Globus pallidus (tissue), 1 donor: ENCODE results near the gene LDHAL6A.

Experiments
- DNase-seq: peaks from one replicate; pipeline ENCODE4 v3.0.0-alpha.2; 2015; ENCODE audit warnings: low spot score

Gene LDHAL6A

GRCh38 chr11:18490736-18491485 is 35.3 kb downstream of the LDHAL6A start:
- no peak for DNase-seq

- DNase-seq: no peak
Measured at GRCh38 chr11:18491924-18492323, 36.3 kb downstream of the LDHAL6A start.

- DNase-seq: no peak
Measured at GRCh38 chr11:18492888-18493287, 37.2 kb downstream of the LDHAL6A start.

GRCh38 chr11:18493310-18493709 is 37.7 kb downstream of the LDHAL6A start:
- no peak for DNase-seq

GRCh38 chr11:18495271-18495670 is 39.6 kb downstream of the LDHAL6A start:
- no peak for DNase-seq

- DNase-seq: no peak
Measured at GRCh38 chr11:18495703-18496102, 40.0 kb downstream of the LDHAL6A start.

GRCh38 chr11:18498039-18498438 is 42.4 kb downstream of the LDHAL6A start:
- DNase-seq: no peak

GRCh38 chr11:18501629-18502028 is 46.0 kb downstream of the LDHAL6A start:
- no peak for DNase-seq

- DNase-seq: no peak
Measured at GRCh38 chr11:18502352-18502751, 46.7 kb downstream of the LDHAL6A start.

- no peak for DNase-seq
Measured at GRCh38 chr11:18521122-18521521, 65.5 kb downstream of the LDHAL6A start.

GRCh38 chr11:18522388-18522787 is 66.7 kb downstream of the LDHAL6A start:
- DNase-seq: no peak

GRCh38 chr11:18523084-18523483 is 67.4 kb downstream of the LDHAL6A start:
- no peak for DNase-seq

- DNase-seq: no peak
Measured at GRCh38 chr11:18524248-18524647, 68.6 kb downstream of the LDHAL6A start.

GRCh38 chr11:18526130-18526520 is 70.5 kb downstream of the LDHAL6A start:
- DNase-seq: no peak

- peak; percentile 90 for DNase-seq
Measured at GRCh38 chr11:18526521-18527296, 71.1 kb downstream of the LDHAL6A start, which contains the start of gene TSG101. Gene TSG101 (minus strand): TSS chr11:18526942. CDS start chr11:18526816, 126 bp downstream.

- no peak for DNase-seq
Measured at GRCh38 chr11:18527512-18527911, 71.9 kb downstream of the LDHAL6A start.
